ENCODE measurements around the gene VCL. TPM values are rescaled to one million over a fixed set of nuclear protein-coding genes. Genes with fewer than 3 reads are reported as not detected.

Gene VCL
- total RNA-seq, 1 experiment from 2014 or later: 291 TPM

- Histone ChIP-seq H2BK12ac (ENCODE audit: insufficient read length, low read depth, low read length) (no peak overlapping the region), H2BK15ac (ENCODE audit: low read depth, low read length) (no peak overlapping the region), H3K23ac (ENCODE audit: insufficient read length, low read depth, low read length) (no peak overlapping the region), H2AK5ac (ENCODE audit: insufficient read length, low read length) (no peak overlapping the region), H4K91ac (ENCODE audit: insufficient read length, low read depth, low read length) (no peak overlapping the region), H3K18ac (ENCODE audit: insufficient read length, low read depth, low read length) (no peak overlapping the region), H3K4me1 (ENCODE audit: insufficient read depth, low read length) (peaks cover 4% of the 10 kb centered on the region; the same call in 1 of the 2 replicates), H3K79me1 (ENCODE audit: insufficient read depth, low read depth, low read length, poor library complexity, severe bottlenecking) (no peaks in the 10 kb centered on the region), H3K27me3 (ENCODE audit: insufficient read depth, low read length) (no peaks in the 10 kb centered on the region), H2BK5ac (ENCODE audit: insufficient read length, low read length) (peak overlapping the region; percentile 13), H3K14ac (ENCODE audit: insufficient read depth, low read length) (no peak overlapping the region), H3K23me2 (ENCODE audit: insufficient read length, low read depth, low read length, poor library complexity, severe bottlenecking) (no peaks in the 10 kb centered on the region), H4K5ac (ENCODE audit: insufficient read length, low read depth, low read length) (no peak overlapping the region), H3K27ac (ENCODE audit: insufficient read length, low read depth, low read length) (peak overlapping the region; percentile 46), H2AFZ (ENCODE audit: low read length) (no peak overlapping the region), H3K4ac (ENCODE audit: low read depth, low read length) (no peak overlapping the region), H3T11ph (ENCODE audit: low read length) (no peak overlapping the region), H2BK20ac (ENCODE audit: low read depth, low read length, poor library complexity, severe bottlenecking) (no peak overlapping the region), H2BK120ac (ENCODE audit: low read depth, low read length, poor library complexity, severe bottlenecking) (no peak overlapping the region), H3K4me2 (ENCODE audit: insufficient read depth, insufficient read length, low read length) (no peak overlapping the region), H3K79me2 (ENCODE audit: insufficient read depth, low read length) (peaks cover 44% of the 10 kb centered on the region; the same call in 1 of the 2 replicates), H3K9me3 (ENCODE audit: control insufficient read depth, low read depth, low read length) (no peaks in the 10 kb centered on the region), H3K56ac (ENCODE audit: insufficient read length, low read depth, low read length) (no peak overlapping the region), H4K20me1 (ENCODE audit: control insufficient read depth, insufficient read depth, insufficient read length) (no peaks in the 10 kb centered on the region), H4K8ac (replicated peaks; ENCODE audit: insufficient read length, low read depth, low read length) (no peak overlapping the region), H3K9ac (ENCODE audit: extremely low read depth, insufficient read length, low read length) (no peak overlapping the region)
- Mint-ChIP-seq H3K4me3 (no peak overlapping the region), H3K9me3 (no peaks in the 10 kb centered on the region), H3K27me3 (ENCODE audit: low read depth) (no peaks in the 10 kb centered on the region; the same call in 1 of the 2 replicates), H3K4me1 (peaks cover 23% of the 10 kb centered on the region in 2 experiments), H3K36me3 (ENCODE audit: insufficient read depth in 1 of 3, low read depth in 3 of 3) (peaks cover 18 to 37% (median 34%) of the 10 kb centered on the region in 3 experiments), H3K27ac (peak overlapping the region in 1 of 3 experiments; percentile 24; a peak in 1 of 7 replicates)
- no CpG with 5 or more reads among the region's 2 CpGs for WGBS (ENCODE audit: extremely low coverage, insufficient read length, low lambda C conversion rate)
- DNase-seq: no peak
- TF ChIP-seq CTCF (conservative IDR thresholded peaks at IDR 0.05): no peak
Measured at GRCh38 chr10:74018241-74018640, 20.3 kb downstream of the VCL start.

All from H9 (cell line).